SK-N-SH (cell line): Measurements from ENCODE around the gene GFPT1.

ENCODE experiments used
- CTCF ChIP-seq: fragments of 200-600 bp; sonication (generic); IDR thresholded peaks from 2 replicates; pipeline ENCODE4 v1.6.1; 2017; ENCODE audit warnings: antibody characterized with exemption, mild to moderate bottlenecking, moderate library complexity
- ELF1 ChIP-seq: IDR thresholded peaks from 2 replicates; pipeline ENCODE4 v1.4.0; 2012
- EP300 ChIP-seq, 2 experiments: IDR thresholded peaks; 2 replicates each; pipeline versions ENCODE4 v1.4.0 to v1.6.1; 2012; ENCODE audit warnings: borderline replicate concordance in 1 of 2, low read depth in 1 of 2, low read length in 1 of 2
- MAX ChIP-seq: IDR thresholded peaks from 2 replicates; pipeline ENCODE4 v1.4.0; 2012; ENCODE audit warnings: low read depth
- MXI1 ChIP-seq: IDR thresholded peaks from 2 replicates; pipeline ENCODE4 v1.6.1; 2012; ENCODE audit warnings: mild to moderate bottlenecking, low read depth, low read length, improper control_type of control experiment
- SIN3A ChIP-seq: IDR thresholded peaks from 2 replicates; pipeline ENCODE4 v1.6.1; 2012; ENCODE audit warnings: low read depth, mild to moderate bottlenecking, low read length, moderate library complexity, borderline replicate concordance
- TAF1 ChIP-seq: IDR thresholded peaks from 2 replicates; pipeline ENCODE4 v1.6.1; 2012; ENCODE audit warnings: low read depth, mild to moderate bottlenecking, low read length, moderate library complexity, borderline replicate concordance
- ZBTB33 ChIP-seq: IDR thresholded peaks from 2 replicates; pipeline ENCODE4 v1.4.0; 2012; ENCODE audit warnings: low read depth, borderline replicate concordance
- TF ChIP-seq, protein P1 (sequence below): IDR thresholded peaks from 2 replicates; pipeline ENCODE4; 2012

GRCh38 chr2:69382547-69382946, 4.5 kb downstream of the GFPT1 start:
- TF ChIP-seq, protein P1, sequence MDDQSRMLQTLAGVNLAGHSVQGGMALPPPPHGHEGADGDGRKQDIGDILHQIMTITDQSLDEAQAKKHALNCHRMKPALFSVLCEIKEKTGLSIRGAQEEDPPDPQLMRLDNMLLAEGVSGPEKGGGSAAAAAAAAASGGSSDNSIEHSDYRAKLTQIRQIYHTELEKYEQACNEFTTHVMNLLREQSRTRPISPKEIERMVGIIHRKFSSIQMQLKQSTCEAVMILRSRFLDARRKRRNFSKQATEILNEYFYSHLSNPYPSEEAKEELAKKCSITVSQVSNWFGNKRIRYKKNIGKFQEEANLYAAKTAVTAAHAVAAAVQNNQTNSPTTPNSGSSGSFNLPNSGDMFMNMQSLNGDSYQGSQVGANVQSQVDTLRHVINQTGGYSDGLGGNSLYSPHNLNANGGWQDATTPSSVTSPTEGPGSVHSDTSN, result no peak
- TF ChIP-seq CTCF, result no peak
- TF ChIP-seq ZBTB33, result no peak
- TF ChIP-seq SIN3A, result no peak
- TF ChIP-seq MXI1, result no peak
- no peak for TF ChIP-seq EP300 (IDR thresholded peaks at IDR 0.05; ENCODE audit: borderline replicate concordance in 1 of 2, low read depth in 1 of 2, low read length in 1 of 2)
- no peak for TF ChIP-seq TAF1
- TF ChIP-seq ELF1, result no peak
- no peak for TF ChIP-seq MAX
